ENCODE results near the gene GRAMD4. TPM values are rescaled to one million over a fixed set of nuclear protein-coding genes. Genes with fewer than 3 reads are reported as not detected.

GRAMD4 gene
- total and polyA plus RNA-seq, 4 donors: 16.3 to 67.7 (median 21.2) TPM

GRCh38 chr22:46669201-46669600, 49.0 kb downstream of the GRAMD4 start:
- DNase-seq (no peak), ATAC-seq (ENCODE audit: insufficient read depth, low FRiP score) (no peak)
- H3K9me3 ChIP-seq (ENCODE audit: control insufficient read depth in 4 of 4, insufficient read depth in 3 of 4, low read length in 3 of 4): peaks cover 0 to 1% (median 0%) of the 10 kb centered on the region in 4 donors
- no peaks in the 10 kb centered on the region for H3K27me3 ChIP-seq (ENCODE audit: control insufficient read depth in 3 of 3, insufficient read depth in 3 of 3, low read length in 2 of 3)
- H3K36me3 ChIP-seq (ENCODE audit: control insufficient read depth in 4 of 4, insufficient read depth in 4 of 4, low read length in 4 of 4): peaks cover 2 to 54% (median 12%) of the 10 kb centered on the region in 4 donors
- no peak overlapping the region for H3K9ac ChIP-seq (ENCODE audit: insufficient read depth in 1 of 2, low read length in 2 of 2)
- no peak overlapping the region for H3K4me3 ChIP-seq
- H3K27ac ChIP-seq (ENCODE audit: low read depth in 1 of 2, low read length in 1 of 2): no peak overlapping the region
- no peaks in the 10 kb centered on the region for H3K4me1 ChIP-seq (ENCODE audit: control insufficient read depth in 5 of 5, insufficient read depth in 5 of 5, low read length in 5 of 5)
- no peak for TF ChIP-seq CTCF (IDR thresholded peaks at IDR 0.05; ENCODE audit: control extremely low read depth, extremely low read depth)
- WGBS, 2 donors: 93% methylated on average over 8 to 9 of the region's 9 CpGs

GRCh38 chr22:46671824-46672432, 51.7 kb downstream of the GRAMD4 start:
- H3K9me3 ChIP-seq (ENCODE audit: control insufficient read depth in 4 of 4, insufficient read depth in 3 of 4, low read length in 3 of 4): peaks cover 0 to 1% (median 0%) of the 10 kb centered on the region in 4 donors
- H3K4me1 ChIP-seq (ENCODE audit: control insufficient read depth in 5 of 5, insufficient read depth in 5 of 5, low read length in 5 of 5): no peaks in the 10 kb centered on the region
- H3K4me3 ChIP-seq: no peak overlapping the region
- TF ChIP-seq CTCF (IDR thresholded peaks at IDR 0.05; ENCODE audit: control extremely low read depth, extremely low read depth): no peak
- no peak overlapping the region for H3K27ac ChIP-seq (ENCODE audit: low read depth in 1 of 2, low read length in 1 of 2)
- WGBS, 2 donors: 71 to 82% methylated on average over 17 of the region's 17 CpGs
- DNase-seq (no peak), ATAC-seq (ENCODE audit: insufficient read depth, low FRiP score) (no peak)
- no peaks in the 10 kb centered on the region for H3K27me3 ChIP-seq (ENCODE audit: control insufficient read depth in 3 of 3, insufficient read depth in 3 of 3, low read length in 2 of 3)
- no peak overlapping the region for H3K9ac ChIP-seq (ENCODE audit: insufficient read depth in 1 of 2, low read length in 2 of 2)
- H3K36me3 ChIP-seq (ENCODE audit: control insufficient read depth in 4 of 4, insufficient read depth in 4 of 4, low read length in 4 of 4): peaks cover 2 to 49% (median 7%) of the 10 kb centered on the region in 4 donors

- Histone ChIP-seq H3K27ac (ENCODE audit: low read depth in 1 of 2, low read length in 1 of 2) (no peak overlapping the region), H3K27me3 (ENCODE audit: control insufficient read depth in 3 of 3, insufficient read depth in 3 of 3, low read length in 2 of 3) (no peaks in the 10 kb centered on the region), H3K36me3 (ENCODE audit: control insufficient read depth in 4 of 4, insufficient read depth in 4 of 4, low read length in 4 of 4) (peaks cover 2 to 52% (median 5%) of the 10 kb centered on the region in 4 donors), H3K4me3 (no peak overlapping the region), H3K9me3 (ENCODE audit: control insufficient read depth in 4 of 4, insufficient read depth in 3 of 4, low read length in 3 of 4) (peaks cover 0 to 1% (median 0%) of the 10 kb centered on the region in 4 donors), H3K4me1 (ENCODE audit: control insufficient read depth in 5 of 5, insufficient read depth in 5 of 5, low read length in 5 of 5) (no peaks in the 10 kb centered on the region), H3K9ac (ENCODE audit: insufficient read depth in 1 of 2, low read length in 2 of 2) (no peak overlapping the region)
- DNase-seq (no peak), ATAC-seq (ENCODE audit: insufficient read depth, low FRiP score) (no peak)
- WGBS, 2 donors: 71 to 85% methylated on average over 18 of the region's 18 CpGs
- TF ChIP-seq CTCF (IDR thresholded peaks at IDR 0.05; ENCODE audit: control extremely low read depth, extremely low read depth): no peak
Measured at GRCh38 chr22:46672731-46673130, 52.5 kb downstream of the GRAMD4 start.

- Histone ChIP-seq H3K9ac (ENCODE audit: insufficient read depth in 1 of 2, low read length in 2 of 2) (no peak overlapping the region), H3K4me3 (no peak overlapping the region), H3K27me3 (ENCODE audit: control insufficient read depth in 3 of 3, insufficient read depth in 3 of 3, low read length in 2 of 3) (no peaks in the 10 kb centered on the region), H3K9me3 (ENCODE audit: control insufficient read depth in 4 of 4, insufficient read depth in 3 of 4, low read length in 3 of 4) (peaks cover 0 to 1% (median 0%) of the 10 kb centered on the region in 4 donors), H3K36me3 (ENCODE audit: control insufficient read depth in 4 of 4, insufficient read depth in 4 of 4, low read length in 4 of 4) (peaks cover 0 to 49% (median 4%) of the 10 kb centered on the region in 4 donors), H3K27ac (ENCODE audit: low read depth in 1 of 2, low read length in 1 of 2) (no peak overlapping the region), H3K4me1 (ENCODE audit: control insufficient read depth in 5 of 5, insufficient read depth in 5 of 5, low read length in 5 of 5) (no peaks in the 10 kb centered on the region)
- no peak for TF ChIP-seq CTCF (IDR thresholded peaks at IDR 0.05; ENCODE audit: control extremely low read depth, extremely low read depth)
- ATAC-seq (ENCODE audit: insufficient read depth, low FRiP score): no peak
- DNase-seq: no peak
- 75 to 79% methylated on average over 10 of the region's 10 CpGs for WGBS, 2 donors
Measured at GRCh38 chr22:46673205-46673604, 53.0 kb downstream of the GRAMD4 start.

All from lung (tissue), 12 donors.